ENCODE data around the gene CCDC184.
"Not testable (repeated sequence)": the region's sequence is repeated elsewhere in the genome, so short reads cannot be mapped to it uniquely, and the experiment has no call there.

CCDC184 gene

DNA sequence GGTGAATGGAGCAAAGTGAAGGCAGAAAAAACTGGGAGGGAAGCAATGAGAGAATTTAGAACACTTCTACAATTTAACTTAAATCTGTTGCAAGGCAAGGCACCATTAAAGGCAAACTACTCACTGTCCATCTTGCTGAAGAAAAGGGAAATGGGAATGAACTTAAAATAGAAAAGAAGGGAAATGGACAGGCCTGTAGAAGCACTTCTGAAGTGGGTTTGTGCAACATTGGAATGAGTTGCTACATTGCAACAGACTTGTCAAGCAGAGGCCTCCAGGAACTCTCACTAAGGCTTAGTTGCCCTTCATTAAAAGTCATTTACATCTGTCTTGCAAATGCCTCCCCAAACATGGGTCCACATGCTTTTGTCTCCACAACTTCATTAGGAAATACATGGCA lies 33.3 kb downstream of the CCDC184 start:
- DNase-seq: no peak

DNA sequence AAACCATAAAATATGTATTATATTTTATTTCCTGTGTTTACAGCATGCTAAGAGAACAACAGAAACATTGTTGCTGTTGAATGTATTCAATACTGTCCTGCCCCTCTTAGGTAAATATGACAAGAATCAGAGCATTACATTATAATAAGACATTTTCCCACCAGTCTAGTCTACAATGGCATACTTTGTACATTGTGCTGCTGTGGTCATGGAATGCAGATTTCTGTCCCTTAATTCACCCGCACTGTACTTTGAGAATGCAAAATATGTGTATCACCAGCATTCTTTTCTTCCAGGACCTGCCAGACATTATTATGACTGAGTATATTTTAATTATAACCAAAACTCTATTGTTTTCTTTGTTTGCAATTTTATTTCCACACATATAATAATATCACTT lies 36.2 kb downstream of the CCDC184 start:
- no peak for DNase-seq

DNA sequence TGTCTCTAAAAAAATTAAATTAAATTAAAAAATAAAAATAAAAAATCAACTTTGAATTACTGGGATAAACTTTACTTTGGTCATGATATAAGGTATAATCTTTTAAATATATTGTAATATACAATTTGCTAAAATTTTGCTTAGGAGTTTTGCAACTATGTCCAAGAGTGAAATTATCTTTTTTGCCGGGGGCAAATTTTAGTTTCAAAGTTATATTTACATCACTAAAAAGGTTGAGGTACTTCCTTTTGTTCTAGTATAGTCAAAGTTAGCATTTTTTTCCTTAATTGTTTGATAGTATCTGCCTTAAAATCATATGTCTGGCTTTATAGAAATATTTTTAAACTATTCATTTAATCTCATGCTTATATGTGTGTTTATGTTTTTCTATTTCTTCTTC lies 37.3 kb downstream of the CCDC184 start:
- DNase-seq: no peak

DNA sequence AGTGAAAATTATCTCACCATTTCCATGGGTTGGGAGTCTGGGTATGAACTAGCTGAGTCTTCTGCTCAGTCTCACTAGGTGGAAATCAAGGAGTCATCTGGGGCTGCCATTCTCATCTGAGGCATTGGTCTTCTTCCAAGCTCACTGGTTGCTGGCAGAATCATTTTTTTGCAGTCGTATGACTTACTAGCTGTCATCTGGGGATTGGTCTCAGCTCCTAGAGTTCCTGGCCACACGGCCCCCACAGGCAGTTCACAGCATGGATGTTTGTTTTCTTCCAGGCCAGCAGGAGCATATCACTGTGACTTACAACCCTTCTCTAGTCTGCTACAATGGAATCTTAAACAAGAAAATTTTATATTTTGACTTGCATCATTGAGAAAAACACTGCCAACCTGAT lies 38.2 kb downstream of the CCDC184 start:
- no peak for DNase-seq

DNA sequence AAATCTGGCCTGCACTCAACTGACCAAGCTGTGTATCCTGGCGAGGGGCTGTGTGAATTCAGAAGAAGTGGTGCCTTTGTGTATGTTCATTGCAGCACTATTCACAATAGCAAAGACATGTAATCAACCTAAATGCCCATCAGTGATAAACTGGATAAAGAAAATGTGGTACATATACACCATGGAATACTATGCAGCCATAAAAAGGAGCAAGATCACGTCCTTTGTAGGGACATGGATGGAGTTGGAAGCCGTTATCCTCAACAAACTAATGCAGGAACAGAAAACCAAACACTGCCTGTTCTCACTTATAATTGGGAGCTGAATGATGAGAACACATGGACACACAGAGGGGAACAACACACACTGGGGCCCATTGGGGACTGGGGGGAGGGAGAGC lies 41.1 kb downstream of the CCDC184 start:
- DNase-seq: not testable (repeated sequence)

DNA sequence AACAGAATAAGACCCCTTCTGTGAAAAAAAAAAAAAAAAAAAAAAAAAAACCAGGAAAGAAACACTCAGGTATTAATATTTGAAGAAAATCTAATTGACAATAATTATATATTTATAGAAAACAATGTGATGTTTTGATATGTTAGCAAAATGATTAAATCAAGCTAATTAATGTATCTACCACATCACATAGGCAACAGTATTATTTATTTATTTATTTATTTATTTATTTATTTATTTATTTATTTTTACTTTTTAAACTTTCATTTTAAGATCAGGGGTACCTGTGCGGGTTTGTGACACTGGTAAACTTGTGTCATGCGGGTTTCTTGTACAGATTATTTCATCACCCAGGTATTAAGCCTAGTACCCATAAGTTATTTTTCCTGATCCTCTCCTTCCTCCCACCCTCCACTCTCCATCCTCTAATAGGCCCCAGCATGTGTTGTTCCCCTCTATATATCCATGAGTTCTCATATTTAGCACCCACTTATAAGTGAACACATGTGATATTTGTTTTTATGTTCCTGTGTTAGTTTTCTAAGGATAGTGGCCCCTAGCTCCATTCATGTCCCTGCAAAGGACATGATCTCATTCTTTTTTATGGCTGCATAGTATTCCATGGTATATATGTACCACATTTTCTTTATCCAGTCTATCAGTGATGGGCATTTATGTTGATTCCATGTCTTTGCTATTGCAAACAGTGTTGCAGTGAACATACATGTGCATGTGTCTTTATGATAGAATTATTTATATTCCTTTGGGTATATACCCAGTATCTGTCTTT lies 47.9 kb downstream of the CCDC184 start:
- DNase-seq: not testable (repeated sequence)
